Keratinocyte (primary cell): ENCODE measurements around the gene MOB1B. TPM values are rescaled to one million over a fixed set of nuclear protein-coding genes. Genes with fewer than 3 reads are reported as not detected.

ENCODE experiments used
- DNase-seq: peaks from one replicate; pipeline ENCODE4 v3.0.0-alpha.2; 2011; ENCODE audit warnings: low read depth, missing footprints, low spot score
- FAIRE-seq: peaks from 2 replicates; lab custom pipeline; 2011; peaks lifted over from hg19 to GRCh38; lab: Jason Lieb, UNC
- H2AFZ ChIP-seq: 2 replicates; pipeline ENCODE4 v1.6.0; 2012; ENCODE audit warnings: low read length, control low read depth, inconsistent platforms; ENCODE audit not compliant: control insufficient read depth
- H3K27ac ChIP-seq: 2 replicates; pipeline ENCODE4 v1.5.1; 2011; ENCODE audit warnings: low read length; ENCODE audit not compliant: control insufficient read depth, insufficient read depth
- H3K27me3 ChIP-seq: 3 replicates; pipeline ENCODE4 v1.6.0; 2011; ENCODE audit warnings: low read length; ENCODE audit not compliant: control insufficient read depth, insufficient read depth; ENCODE audit errors: extremely low read depth
- H3K36me3 ChIP-seq, 2 experiments: 2 replicates in 1 of 2; 3 replicates in 1 of 2; pipeline ENCODE4 v1.5.1; 2011; ENCODE audit warnings: low read length in 2 of 2, mild to moderate bottlenecking in 1 of 2; ENCODE audit not compliant: control insufficient read depth in 2 of 2, insufficient read depth in 2 of 2; ENCODE audit errors: extremely low read depth in 1 of 2
- H3K4me1 ChIP-seq: 3 replicates; pipeline ENCODE4 v1.5.1; 2011; ENCODE audit warnings: low read length; ENCODE audit not compliant: control insufficient read depth, insufficient read depth; ENCODE audit errors: extremely low read depth
- H3K4me2 ChIP-seq: 3 replicates; pipeline ENCODE4 v1.6.0; 2011; ENCODE audit warnings: low read depth, low read length; ENCODE audit not compliant: control insufficient read depth, insufficient read depth; ENCODE audit errors: extremely low read depth
- H3K4me3 ChIP-seq, 3 experiments: fragments of 200-600 bp in 1 of 3; sonication (generic) in 1 of 3; 2 replicates in 2 of 3; 3 replicates in 1 of 3; pipeline ENCODE4 v1.5.1; 2011 to 2016; ENCODE audit warnings: low read length in 3 of 3, mild to moderate bottlenecking in 3 of 3, control low read depth in 2 of 3, inconsistent platforms in 1 of 3, low read depth in 1 of 3, mixed read lengths in 1 of 3, mixed run types in 1 of 3, moderate library complexity in 1 of 3; ENCODE audit not compliant: control insufficient read depth in 2 of 3, insufficient read depth in 2 of 3; ENCODE audit errors: extremely low read depth in 1 of 3
- H3K79me2 ChIP-seq: 2 replicates; pipeline ENCODE4 v1.6.0; 2012; ENCODE audit warnings: low read length; ENCODE audit not compliant: control insufficient read depth, insufficient read depth
- H3K9ac ChIP-seq: 3 replicates; pipeline ENCODE4 v1.6.0; 2011; ENCODE audit warnings: low read length; ENCODE audit not compliant: control insufficient read depth, insufficient read depth; ENCODE audit errors: extremely low read depth
- H3K9me1 ChIP-seq: 3 replicates; pipeline ENCODE4 v1.6.0; 2011; ENCODE audit warnings: low read length; ENCODE audit not compliant: control insufficient read depth, insufficient read depth; ENCODE audit errors: extremely low read depth
- H3K9me3 ChIP-seq: 2 replicates; pipeline ENCODE4 v1.5.1; 2012; ENCODE audit warnings: low read depth, low read length; ENCODE audit not compliant: control insufficient read depth
- H4K20me1 ChIP-seq: 3 replicates; pipeline ENCODE4 v1.6.0; 2011; ENCODE audit warnings: low read length; ENCODE audit not compliant: control insufficient read depth, insufficient read depth; ENCODE audit errors: extremely low read depth
- EZH2 ChIP-seq: IDR thresholded peaks from one replicate; pipeline ENCODE4 v1.6.1; 2012; ENCODE audit warnings: inconsistent platforms, mild to moderate bottlenecking, low read length, moderate library complexity
- dilution Hi-C: fragments of 300-500 bp; cut with MboI; formaldehyde crosslinking; loops from one replicate; pipeline ENCODE4 v1.7.0; 2020; ENCODE audit warnings: low sequenced_read_pairs; ENCODE audit not compliant: extremely low pct_ligation_motif_present
- polyA plus RNA-seq, 5 experiments: library from polyadenylated mRNA; depleted of rRNA in 3 of 5; stranded (reverse) in 3 of 5; stranded (forward) in 1 of 5; unstranded in 1 of 5; fragments of >200 nt; gene quantifications; 1 replicate in 1 of 5; 2 replicates in 3 of 5; 3 replicates in 1 of 5; pipeline versions ENCODE4 v1.2.1 to v1.2.3, GENCODE V29; 2011 to 2012; ENCODE audit warnings: missing spikeins in 2 of 5, low read depth in 1 of 5, low replicate concordance in 1 of 5
- TF ChIP-seq, protein P1 (sequence below), 3 experiments: IDR thresholded peaks in 1 of 3; conservative IDR thresholded peaks in 1 of 3; optimal IDR thresholded peaks in 1 of 3; 2 replicates in 2 of 3; 3 replicates in 1 of 3; pipeline versions ENCODE3 to v1.5.1; 2011; ENCODE audit warnings: low read length in 3 of 3, mild to moderate bottlenecking in 3 of 3, moderate library complexity in 2 of 3, control low read depth in 1 of 3, inconsistent platforms in 1 of 3; ENCODE audit not compliant: insufficient read depth in 2 of 3; ENCODE audit errors: extremely low read depth in 1 of 3

MOB1B gene
- polyA plus RNA-seq, 1 donor (not counting 4 experiments of a cell fraction or from before 2014, with no cell fraction given), result 15.6 TPM

DNA sequence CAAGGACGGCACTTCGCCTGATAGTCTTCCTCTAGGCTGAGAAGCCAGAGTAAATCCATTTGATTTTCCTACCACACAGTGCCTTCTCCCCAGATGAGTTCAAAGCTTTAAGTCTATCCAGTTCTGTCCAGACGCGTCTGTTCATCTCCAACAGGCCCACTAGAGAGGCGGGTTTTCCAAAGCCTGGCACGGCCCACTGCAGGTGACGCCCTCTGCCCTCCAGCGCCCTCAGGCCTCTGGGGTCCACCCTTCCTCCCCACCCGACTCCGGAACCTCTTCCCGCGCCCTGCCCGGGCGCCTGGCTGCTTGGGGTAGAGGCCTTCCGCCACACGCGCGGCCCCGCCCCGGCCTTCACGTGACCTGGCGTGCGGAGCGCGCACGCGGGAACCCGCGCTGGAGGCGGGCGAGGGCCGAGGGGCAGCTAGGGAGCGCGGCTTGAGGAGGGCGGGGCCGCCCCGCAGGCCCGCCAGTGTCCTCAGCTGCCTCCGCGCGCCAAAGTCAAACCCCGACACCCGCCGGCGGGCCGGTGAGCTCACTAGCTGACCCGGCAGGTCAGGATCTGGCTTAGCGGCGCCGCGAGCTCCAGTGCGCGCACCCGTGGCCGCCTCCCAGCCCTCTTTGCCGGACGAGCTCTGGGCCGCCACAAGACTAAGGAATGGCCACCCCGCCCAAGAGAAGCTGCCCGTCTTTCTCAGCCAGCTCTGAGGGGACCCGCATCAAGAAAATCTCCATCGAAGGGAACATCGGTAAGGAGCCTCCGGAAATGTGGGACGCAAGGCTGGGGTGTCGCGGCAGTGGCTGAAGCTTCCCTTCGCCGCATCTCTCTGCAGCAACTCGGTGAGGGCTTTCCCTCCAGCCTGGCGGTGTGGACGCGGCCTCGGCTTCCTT, 91.3 kb downstream of the MOB1B start, which contains the start of gene DCK:
Gene DCK (plus strand): TSS at position 469 of the 888 bp plus-strand sequence. CDS start 187 bp downstream, at position 656.
- H3K79me2 ChIP-seq, result peaks cover 24% of the 10 kb centered on the region
- FAIRE-seq (no peak), DNase-seq (no peak)
- no peak for TF ChIP-seq EZH2
- TF ChIP-seq, protein P1, sequence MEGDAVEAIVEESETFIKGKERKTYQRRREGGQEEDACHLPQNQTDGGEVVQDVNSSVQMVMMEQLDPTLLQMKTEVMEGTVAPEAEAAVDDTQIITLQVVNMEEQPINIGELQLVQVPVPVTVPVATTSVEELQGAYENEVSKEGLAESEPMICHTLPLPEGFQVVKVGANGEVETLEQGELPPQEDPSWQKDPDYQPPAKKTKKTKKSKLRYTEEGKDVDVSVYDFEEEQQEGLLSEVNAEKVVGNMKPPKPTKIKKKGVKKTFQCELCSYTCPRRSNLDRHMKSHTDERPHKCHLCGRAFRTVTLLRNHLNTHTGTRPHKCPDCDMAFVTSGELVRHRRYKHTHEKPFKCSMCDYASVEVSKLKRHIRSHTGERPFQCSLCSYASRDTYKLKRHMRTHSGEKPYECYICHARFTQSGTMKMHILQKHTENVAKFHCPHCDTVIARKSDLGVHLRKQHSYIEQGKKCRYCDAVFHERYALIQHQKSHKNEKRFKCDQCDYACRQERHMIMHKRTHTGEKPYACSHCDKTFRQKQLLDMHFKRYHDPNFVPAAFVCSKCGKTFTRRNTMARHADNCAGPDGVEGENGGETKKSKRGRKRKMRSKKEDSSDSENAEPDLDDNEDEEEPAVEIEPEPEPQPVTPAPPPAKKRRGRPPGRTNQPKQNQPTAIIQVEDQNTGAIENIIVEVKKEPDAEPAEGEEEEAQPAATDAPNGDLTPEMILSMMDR (optimal IDR thresholded peaks at IDR 0.05 in 1 of 3, IDR thresholded peaks at IDR 0.05 in 1 of 3, conservative IDR thresholded peaks at IDR 0.05 in 1 of 3; ENCODE audit: extremely low read depth in 1 of 3, insufficient read depth in 2 of 3, low read length in 3 of 3), result no peak
- H3K4me1 ChIP-seq, result peaks cover 15% of the 10 kb centered on the region
- no peaks in the 10 kb centered on the region for H4K20me1 ChIP-seq
- H3K9me1 ChIP-seq, result no peaks in the 10 kb centered on the region
- dilution Hi-C loops, result no loop called here
- H3K9me3 ChIP-seq, result no peaks in the 10 kb centered on the region
- H3K4me3 ChIP-seq, result peak within 1 kb of the TSS; percentile 85 to 88 (median 86)
- peak within 1 kb of the TSS; percentile 99 for H3K4me2 ChIP-seq
- H3K27ac ChIP-seq, result peak within 1 kb of the TSS; percentile 88
- no peaks in the 10 kb centered on the region for H3K27me3 ChIP-seq
- peak within 1 kb of the TSS; percentile 96 for H2AFZ ChIP-seq
- peak within 1 kb of the TSS; percentile 84 for H3K9ac ChIP-seq
- no peaks in the 10 kb centered on the region for H3K36me3 ChIP-seq

DNA sequence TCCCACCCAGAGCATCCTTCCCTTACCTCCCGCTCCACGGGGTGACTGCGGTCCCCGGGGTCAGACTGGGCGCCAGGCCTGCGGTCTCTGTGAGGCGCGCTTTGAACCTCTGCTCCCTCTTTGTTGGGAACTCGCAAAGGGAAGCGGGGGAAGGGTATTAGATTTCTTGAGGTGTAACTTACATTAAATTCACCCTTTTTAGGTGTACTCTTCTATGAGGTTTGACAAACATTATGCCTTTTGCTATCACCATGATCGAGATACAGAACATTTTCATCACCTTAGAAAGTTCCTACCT, 91.8 kb downstream of the MOB1B start:
- Histone ChIP-seq H3K9ac (peak overlapping the region; percentile 84), H3K79me2 (peaks cover 24% of the 10 kb centered on the region), H2AFZ (peak overlapping the region; percentile 96), H3K27ac (peak overlapping the region; percentile 88), H3K4me1 (peaks cover 15% of the 10 kb centered on the region), H3K27me3 (no peaks in the 10 kb centered on the region), H3K4me3 (peak overlapping the region; percentile 85 to 88 (median 86)), H3K36me3 (no peaks in the 10 kb centered on the region), H3K9me3 (no peaks in the 10 kb centered on the region), H3K4me2 (peak overlapping the region; percentile 99), H3K9me1 (no peaks in the 10 kb centered on the region), H4K20me1 (no peaks in the 10 kb centered on the region)
- dilution Hi-C loops, result no loop called here
- FAIRE-seq, result no peak
- TF ChIP-seq, protein P1 (optimal IDR thresholded peaks at IDR 0.05 in 1 of 3, IDR thresholded peaks at IDR 0.05 in 1 of 3, conservative IDR thresholded peaks at IDR 0.05 in 1 of 3; ENCODE audit: extremely low read depth in 1 of 3, insufficient read depth in 2 of 3, low read length in 3 of 3), result no peak
- no peak for TF ChIP-seq EZH2
- DNase-seq, result no peak
